Measurements from ENCODE around the gene CERS6.

The CERS6 gene

GRCh38 chr2:168797286-168797655, 341.2 kb downstream of the CERS6 start:
- ATAC-seq: no peak
- TF ChIP-seq RARB (CRISPR knock-in tag; IDR thresholded peaks at IDR 0.05): no peak
- TF ChIP-seq, protein P1, sequence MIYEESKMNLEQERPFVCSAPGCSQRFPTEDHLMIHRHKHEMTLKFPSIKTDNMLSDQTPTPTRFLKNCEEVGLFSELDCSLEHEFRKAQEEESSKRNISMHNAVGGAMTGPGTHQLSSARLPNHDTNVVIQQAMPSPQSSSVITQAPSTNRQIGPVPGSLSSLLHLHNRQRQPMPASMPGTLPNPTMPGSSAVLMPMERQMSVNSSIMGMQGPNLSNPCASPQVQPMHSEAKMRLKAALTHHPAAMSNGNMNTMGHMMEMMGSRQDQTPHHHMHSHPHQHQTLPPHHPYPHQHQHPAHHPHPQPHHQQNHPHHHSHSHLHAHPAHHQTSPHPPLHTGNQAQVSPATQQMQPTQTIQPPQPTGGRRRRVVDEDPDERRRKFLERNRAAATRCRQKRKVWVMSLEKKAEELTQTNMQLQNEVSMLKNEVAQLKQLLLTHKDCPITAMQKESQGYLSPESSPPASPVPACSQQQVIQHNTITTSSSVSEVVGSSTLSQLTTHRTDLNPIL (CRISPR knock-in tag; IDR thresholded peaks at IDR 0.05; ENCODE audit: low read depth): no peak
- TF ChIP-seq ARNTL (CRISPR knock-in tag; IDR thresholded peaks at IDR 0.05; ENCODE audit: borderline replicate concordance, low read depth): no peak
- TF ChIP-seq BACH2 (CRISPR knock-in tag; IDR thresholded peaks at IDR 0.05; ENCODE audit: borderline replicate concordance): no peak
- no peak for TF ChIP-seq ZNF565 (CRISPR knock-in tag; conservative IDR thresholded peaks at IDR 0.05; ENCODE audit: low read depth)
- no peak for TF ChIP-seq ZFP3 (CRISPR knock-in tag; IDR thresholded peaks at IDR 0.05)
- TF ChIP-seq PATZ1 (CRISPR knock-in tag; IDR thresholded peaks at IDR 0.05; ENCODE audit: borderline replicate concordance): no peak
- TF ChIP-seq SNAI2 (CRISPR knock-in tag; IDR thresholded peaks at IDR 0.05): no peak
- TF ChIP-seq ZFP30 (CRISPR knock-in tag; IDR thresholded peaks at IDR 0.05): no peak
- no peak for TF ChIP-seq CSDC2 (CRISPR knock-in tag; IDR thresholded peaks at IDR 0.05)
- TF ChIP-seq CSRNP3 (CRISPR knock-in tag; IDR thresholded peaks at IDR 0.05): no peak
- no peak for TF ChIP-seq ESRRG (CRISPR knock-in tag; IDR thresholded peaks at IDR 0.05)
- no peak for TF ChIP-seq POU6F1 (CRISPR knock-in tag; IDR thresholded peaks at IDR 0.05; ENCODE audit: borderline replicate concordance, low read depth)
- no peak for TF ChIP-seq TOX (CRISPR knock-in tag; IDR thresholded peaks at IDR 0.05; ENCODE audit: borderline replicate concordance)
- no peak for TF ChIP-seq OSR1 (CRISPR knock-in tag; IDR thresholded peaks at IDR 0.05)
- TF ChIP-seq PPARA (CRISPR knock-in tag; IDR thresholded peaks at IDR 0.05; ENCODE audit: borderline replicate concordance): no peak

- TF ChIP-seq ZC3H10 (CRISPR knock-in tag; IDR thresholded peaks at IDR 0.05): no peak
- no peak for TF ChIP-seq PATZ1 (CRISPR knock-in tag; IDR thresholded peaks at IDR 0.05; ENCODE audit: borderline replicate concordance)
- TF ChIP-seq, protein P1 (CRISPR knock-in tag; IDR thresholded peaks at IDR 0.05; ENCODE audit: low read depth): no peak
- no peak for TF ChIP-seq ZNF8 (CRISPR knock-in tag; IDR thresholded peaks at IDR 0.05)
- no peak for TF ChIP-seq ARNTL (CRISPR knock-in tag; IDR thresholded peaks at IDR 0.05; ENCODE audit: borderline replicate concordance, low read depth)
- no peak for TF ChIP-seq RARB (CRISPR knock-in tag; IDR thresholded peaks at IDR 0.05)
- TF ChIP-seq ZNF565 (CRISPR knock-in tag; conservative IDR thresholded peaks at IDR 0.05; ENCODE audit: low read depth): no peak
- TF ChIP-seq TOX (CRISPR knock-in tag; IDR thresholded peaks at IDR 0.05; ENCODE audit: borderline replicate concordance): no peak
- TF ChIP-seq, protein P2, sequence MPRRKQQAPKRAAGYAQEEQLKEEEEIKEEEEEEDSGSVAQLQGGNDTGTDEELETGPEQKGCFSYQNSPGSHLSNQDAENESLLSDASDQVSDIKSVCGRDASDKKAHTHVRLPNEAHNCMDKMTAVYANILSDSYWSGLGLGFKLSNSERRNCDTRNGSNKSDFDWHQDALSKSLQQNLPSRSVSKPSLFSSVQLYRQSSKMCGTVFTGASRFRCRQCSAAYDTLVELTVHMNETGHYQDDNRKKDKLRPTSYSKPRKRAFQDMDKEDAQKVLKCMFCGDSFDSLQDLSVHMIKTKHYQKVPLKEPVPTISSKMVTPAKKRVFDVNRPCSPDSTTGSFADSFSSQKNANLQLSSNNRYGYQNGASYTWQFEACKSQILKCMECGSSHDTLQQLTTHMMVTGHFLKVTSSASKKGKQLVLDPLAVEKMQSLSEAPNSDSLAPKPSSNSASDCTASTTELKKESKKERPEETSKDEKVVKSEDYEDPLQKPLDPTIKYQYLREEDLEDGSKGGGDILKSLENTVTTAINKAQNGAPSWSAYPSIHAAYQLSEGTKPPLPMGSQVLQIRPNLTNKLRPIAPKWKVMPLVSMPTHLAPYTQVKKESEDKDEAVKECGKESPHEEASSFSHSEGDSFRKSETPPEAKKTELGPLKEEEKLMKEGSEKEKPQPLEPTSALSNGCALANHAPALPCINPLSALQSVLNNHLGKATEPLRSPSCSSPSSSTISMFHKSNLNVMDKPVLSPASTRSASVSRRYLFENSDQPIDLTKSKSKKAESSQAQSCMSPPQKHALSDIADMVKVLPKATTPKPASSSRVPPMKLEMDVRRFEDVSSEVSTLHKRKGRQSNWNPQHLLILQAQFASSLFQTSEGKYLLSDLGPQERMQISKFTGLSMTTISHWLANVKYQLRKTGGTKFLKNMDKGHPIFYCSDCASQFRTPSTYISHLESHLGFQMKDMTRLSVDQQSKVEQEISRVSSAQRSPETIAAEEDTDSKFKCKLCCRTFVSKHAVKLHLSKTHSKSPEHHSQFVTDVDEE (CRISPR knock-in tag; IDR thresholded peaks at IDR 0.05): no peak
- no peak for TF ChIP-seq ZFP30 (CRISPR knock-in tag; IDR thresholded peaks at IDR 0.05)
- ATAC-seq: no peak; the same call in 2 of the 3 replicates
Measured at GRCh38 chr2:168798076-168798887, 342.2 kb downstream of the CERS6 start.
